ENCODE data around the gene TNNI3K.
A peak's percentile ranks its signal among the peaks of the same experiment; 100 is the strongest.

The TNNI3K gene

DNA sequence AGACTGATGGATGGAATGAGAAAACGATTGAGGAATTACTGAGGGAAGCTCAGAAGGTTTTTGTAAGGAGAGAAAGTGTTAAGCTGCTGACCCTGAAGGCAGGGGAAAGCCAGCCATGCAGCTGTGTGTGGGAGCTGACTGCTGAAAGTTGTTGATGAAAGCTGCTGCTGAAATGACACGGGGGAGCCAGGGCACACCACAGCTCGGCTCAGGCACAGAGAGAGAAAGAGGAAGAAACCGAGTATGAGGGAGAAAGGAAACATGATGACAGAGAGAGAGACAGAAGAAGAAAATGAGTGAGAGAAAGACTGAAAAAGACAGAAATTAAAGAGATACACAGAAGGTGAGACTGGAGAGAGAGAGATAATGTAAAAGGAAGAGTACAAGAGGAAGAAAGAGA, 161.7 kb downstream of the TNNI3K start:
- no peak for DNase-seq

DNA sequence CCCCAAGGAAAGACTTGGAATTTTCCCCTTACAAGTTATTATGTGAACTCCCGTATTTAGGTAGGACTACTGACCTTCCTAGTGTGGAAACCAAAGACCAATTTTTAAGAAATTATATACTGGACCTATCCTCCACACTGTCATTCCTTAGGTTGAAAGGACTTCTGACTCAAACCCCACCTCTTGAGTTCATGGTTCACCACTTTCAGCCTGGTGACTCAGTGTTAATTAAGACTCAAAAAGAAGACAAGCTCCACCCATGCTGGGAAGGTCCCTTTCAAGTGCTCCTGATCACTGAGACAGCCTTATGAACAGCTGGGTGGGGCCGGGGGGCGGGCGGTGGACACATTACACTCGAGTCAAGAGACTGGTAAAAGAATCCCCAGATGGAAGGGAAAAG, 164.1 kb downstream of the TNNI3K start:
- DNase-seq, result no peak

DNA sequence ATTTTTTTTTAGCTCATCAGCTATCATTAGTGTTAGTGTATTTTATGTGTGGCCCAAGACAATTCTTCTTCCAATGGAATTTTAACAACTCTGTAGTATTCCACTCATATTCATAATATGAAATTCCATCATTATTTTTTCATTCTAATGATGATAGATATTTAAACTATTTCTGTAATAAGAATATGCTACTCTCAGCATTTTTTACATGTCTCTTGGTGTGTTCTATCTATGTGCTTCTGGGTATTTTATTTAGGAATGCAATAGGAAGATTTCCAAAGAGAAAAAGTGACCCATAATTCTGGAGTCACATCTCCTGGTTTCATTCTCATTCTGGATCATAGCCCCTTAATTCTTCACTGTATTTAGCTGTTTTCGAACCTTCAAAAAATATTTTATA, 167.7 kb downstream of the TNNI3K start:
- DNase-seq, result no peak

DNA sequence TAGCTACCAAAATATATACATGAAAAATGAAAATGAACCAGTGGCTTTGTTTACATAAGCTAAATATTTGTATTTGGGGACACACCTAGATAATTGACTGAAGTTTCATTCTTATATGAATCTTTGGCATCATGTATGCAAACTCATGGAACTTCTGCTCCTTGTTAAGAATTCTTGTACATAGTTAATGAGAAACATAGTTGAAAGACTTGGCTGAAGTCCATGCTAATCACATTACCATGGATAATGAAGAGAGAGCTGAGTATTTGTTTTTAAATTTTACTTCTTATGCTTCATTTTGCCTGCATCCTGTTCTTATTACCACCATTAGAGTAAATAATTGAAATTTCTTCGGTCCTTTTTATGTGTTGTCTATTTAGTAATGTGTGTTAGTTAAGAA, 168.4 kb downstream of the TNNI3K start:
- DNase-seq, result no peak

DNA sequence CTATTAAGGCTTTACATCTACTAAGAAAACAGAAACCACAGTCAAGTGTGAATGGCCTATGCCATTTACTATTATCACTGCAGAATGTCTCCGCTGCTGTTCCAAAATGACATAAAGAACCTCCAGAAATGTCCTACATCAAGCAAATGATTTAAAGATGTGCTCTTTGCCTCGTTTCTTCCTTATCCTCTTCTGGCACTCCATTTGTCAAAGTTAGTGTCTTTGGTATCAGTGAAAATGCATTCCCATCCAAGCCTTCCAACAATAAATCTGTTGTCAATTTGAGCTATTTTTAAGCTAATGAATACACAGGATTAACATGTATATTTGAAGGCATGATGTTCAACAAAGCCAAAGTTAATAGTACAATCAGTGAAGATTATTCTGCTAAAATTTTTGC, 171.6 kb downstream of the TNNI3K start:
- no peak for DNase-seq

DNA sequence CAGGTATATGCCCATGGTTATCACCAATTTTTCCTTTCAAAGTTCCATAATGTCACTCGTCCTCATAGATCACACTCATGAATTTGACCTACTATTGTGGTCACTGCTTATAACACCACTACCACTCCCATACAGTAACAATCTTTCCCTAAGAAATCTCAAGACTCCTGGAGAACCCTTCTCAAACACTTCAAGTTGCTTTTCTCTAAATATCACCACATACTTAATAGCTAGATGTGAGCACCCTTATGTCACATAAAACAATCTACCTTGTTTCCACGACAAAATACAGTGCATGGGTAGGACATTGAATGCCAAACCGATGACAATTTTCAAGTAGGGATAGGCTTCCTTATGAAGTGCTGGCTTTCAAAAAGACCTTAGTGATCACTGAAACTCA, 172.7 kb downstream of the TNNI3K start:
- no peak for DNase-seq

DNA sequence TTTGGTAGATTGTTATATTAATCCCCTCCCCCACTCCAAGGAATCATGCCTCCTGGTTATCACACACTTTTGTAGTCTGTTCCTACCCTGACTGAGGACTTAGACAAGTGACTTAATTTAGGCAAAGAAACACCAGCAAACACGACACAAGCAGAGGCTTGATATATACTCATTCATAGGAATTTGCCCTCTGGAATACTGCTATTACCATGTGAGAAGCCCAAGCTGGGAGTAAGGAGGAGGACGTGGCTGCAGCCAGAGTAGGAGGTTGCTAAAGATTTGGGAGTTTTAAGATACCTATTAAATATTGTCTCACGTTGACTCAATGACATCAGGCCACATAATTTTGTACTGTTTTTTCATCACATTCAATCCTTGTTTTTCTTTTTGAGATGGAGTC, 177.1 kb downstream of the TNNI3K start:
- DNase-seq, result no peak

DNA sequence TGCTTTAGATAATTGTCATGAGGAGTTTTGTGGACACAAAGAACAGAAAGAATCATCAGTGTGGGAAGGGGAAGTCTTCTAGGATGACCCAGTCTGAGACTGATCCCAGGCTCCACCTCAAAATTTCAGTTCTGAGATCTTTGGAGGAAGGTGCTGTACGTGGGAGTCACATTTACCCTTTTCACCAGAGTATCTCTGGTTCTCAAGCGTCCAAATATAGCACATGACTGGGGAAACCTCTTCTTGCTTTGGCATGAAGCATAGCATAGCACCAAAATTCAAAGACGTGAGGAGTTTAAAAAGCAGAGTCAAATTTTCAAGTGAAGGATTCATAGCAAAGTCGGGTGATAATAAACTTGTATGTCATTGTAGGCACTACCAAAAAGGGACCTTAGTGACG, 180.7 kb downstream of the TNNI3K start:
- no peak for DNase-seq

DNA sequence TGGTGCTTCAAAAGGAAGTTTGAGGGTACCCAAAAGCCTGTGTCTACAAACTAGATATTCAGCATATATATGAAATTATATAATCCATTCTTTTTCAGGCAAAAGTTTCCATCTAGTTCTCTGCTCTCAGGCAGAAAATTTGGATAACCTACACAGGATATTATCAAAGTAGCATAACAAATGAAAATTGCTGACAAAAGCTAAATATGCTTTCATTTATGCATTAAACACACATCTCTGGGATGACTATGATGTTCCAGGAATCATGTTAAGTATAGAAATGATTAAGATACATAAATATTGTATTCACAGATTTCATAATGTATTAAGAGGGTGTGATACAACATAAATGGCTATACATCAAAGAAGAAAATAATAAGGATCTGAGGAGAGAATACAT, 184.4 kb downstream of the TNNI3K start:
- no peak for DNase-seq

DNA sequence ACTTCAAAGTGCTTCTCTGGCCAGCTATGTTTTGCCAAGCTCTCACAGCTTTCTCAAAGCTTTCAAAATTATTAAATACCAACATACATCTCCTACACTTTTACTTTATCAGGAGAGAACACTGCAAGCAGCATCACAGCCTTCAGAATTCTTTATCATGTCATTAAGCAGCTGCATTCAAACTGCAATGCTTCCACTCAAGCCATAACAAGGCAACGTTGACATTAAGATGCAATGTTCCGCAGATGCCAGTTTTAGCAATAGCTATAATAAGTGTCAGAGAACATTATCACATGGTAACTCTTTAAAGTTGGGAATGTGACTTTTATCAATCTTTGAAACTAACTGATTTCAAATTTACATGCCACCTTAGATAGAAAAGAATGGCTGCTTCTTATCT, 185.3 kb downstream of the TNNI3K start:
- DNase-seq, result no peak

DNA sequence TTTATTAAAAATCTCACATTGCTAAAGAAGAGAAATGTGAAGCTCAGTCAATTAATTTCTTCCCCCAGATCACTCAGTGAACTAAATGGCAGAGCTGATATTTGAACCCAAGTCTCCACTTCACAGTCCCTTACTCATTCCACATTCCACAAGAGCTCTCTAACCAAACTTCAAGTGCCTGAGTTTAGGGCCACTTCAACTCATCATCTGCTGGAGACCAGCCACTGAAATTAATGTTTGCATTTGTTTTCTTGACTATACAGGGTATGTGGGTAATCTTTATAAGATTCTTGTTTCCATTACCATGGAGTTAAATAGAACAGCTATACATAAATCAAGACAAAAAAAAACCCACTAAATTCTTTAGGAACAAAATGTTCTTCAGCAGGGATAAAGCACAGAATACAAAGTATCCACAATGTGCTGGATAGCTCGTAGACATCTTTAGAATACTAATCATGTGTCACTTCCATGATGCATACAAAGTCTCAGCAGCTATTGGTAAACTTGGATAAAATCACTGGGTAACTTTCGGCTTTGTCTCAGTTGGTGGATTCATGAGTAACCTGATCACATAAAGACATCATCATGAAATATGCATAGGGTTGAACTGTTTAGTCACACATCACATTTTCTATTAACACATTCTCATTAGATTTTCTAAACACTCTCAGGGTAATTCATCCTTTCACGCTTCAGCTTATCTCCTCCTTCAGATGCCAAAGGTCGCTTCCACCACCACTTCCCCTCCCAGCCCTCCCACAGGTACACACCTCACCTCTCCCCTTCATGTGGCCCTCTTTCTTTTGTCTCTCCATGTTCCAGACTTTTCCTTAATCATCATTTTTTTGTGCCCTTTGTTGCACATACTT, 187.5 kb downstream of the TNNI3K start:
- DNase-seq, result peak; percentile 26 to 65

DNA sequence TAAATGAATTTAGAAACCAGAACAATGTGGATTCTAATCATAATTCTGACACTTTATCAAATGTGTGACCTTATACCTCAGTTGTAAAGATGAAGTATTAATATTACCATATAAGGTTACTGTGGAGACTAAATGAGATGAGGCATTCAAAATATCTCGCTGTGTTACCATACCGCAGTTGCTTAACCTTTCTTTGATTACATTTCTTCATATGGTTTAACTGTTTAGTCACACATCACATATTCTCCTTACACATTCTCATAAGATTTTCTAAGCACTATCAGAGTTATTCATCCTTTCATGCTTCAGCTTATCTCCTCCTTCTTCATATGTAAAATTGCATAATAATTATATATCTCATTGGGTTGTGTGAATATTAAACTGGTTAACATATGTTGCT, 188.3 kb downstream of the TNNI3K start:
- no peak for DNase-seq

DNA sequence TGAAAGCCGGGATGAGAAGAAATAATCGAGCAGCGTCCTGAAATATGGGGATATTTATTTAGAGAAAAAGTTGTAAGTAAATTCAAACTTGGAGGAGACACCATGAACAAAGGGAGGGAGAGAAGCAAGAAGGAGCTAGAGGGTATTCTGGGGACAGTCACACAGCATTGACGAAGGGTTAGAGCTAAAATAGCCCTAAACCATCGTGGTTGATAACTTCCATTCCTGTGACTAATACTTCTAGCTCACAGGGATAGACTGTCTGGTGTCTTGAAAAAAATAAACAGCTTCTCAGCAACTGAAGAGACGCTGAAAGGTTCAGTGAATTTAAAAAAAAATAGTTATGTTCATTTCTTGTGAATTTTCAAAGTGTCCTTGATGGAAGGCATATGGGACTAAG, 190.5 kb downstream of the TNNI3K start:
- no peak for DNase-seq

DNA sequence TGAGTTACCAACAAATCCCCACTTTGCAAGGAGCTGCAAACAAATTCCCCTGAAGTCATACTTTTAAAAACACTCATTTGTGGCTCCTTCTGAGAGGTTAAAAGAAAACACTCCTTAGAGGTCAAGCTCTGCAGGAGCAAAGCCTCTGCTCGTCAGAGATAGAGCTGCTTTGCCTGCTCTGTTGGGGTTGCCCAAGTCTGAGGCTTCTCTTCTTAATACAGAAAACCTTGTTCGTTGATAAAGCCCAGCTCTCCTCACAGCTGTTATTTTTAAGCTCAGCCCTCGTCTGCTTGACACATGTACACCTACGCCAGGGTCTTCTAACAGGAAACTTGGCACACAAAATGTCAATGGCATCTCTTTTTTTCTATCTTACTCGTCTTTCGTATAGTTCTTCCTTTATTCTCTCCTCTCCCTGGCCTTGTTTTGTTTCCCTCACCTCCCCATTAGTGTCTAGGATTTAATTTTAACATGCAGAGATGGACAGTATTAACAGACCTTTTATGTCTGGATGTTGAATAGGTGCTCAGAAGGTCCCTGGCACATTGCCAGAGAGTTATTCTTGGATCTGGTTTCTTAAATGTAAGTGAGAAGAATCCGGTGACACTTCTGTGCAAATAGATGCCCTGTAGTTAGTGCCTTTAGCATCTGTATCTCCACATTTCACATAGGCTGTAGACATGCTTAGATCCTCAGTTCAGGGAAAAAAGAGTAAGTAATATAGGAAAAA, 191.2 kb downstream of the TNNI3K start:
- no peak for DNase-seq

DNA sequence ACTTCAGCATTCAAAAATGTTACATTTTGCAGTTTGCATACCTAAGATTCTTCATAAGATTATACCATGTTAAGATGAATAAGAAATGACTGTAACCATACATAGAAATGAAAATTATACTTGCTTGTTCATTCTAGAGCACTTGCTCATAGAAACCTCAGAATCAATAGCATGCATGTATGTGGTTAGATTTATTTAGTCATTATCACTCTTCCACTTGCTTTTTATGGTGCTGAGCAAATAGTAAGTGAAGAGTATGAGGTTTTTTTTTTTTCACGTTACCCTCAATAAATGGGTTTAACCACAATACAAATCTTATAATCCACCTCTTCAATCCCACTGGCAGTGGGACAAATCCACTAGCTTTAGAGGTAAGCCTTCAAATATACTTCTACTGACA, 192.5 kb downstream of the TNNI3K start:
- DNase-seq, result no peak

DNA sequence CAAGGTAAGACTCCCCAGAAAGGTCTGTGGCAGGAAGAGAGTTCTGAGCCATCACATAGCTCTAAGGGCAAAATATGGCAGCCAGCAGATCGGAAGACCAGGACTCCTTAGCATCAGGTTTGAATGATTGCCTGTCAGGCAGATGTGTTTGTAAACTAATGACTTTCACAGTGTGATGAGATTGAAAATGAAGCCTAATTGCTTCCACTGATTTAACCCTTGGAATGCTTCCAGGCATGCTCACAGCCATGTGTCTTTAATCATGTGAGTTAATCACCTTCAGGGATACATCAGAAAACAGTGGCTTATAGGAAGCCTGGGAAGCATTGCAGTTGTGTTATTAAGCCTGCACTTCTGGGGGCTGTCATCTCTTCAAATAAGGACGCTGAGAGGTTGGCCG, 194.4 kb downstream of the TNNI3K start:
- no peak for DNase-seq

DNA sequence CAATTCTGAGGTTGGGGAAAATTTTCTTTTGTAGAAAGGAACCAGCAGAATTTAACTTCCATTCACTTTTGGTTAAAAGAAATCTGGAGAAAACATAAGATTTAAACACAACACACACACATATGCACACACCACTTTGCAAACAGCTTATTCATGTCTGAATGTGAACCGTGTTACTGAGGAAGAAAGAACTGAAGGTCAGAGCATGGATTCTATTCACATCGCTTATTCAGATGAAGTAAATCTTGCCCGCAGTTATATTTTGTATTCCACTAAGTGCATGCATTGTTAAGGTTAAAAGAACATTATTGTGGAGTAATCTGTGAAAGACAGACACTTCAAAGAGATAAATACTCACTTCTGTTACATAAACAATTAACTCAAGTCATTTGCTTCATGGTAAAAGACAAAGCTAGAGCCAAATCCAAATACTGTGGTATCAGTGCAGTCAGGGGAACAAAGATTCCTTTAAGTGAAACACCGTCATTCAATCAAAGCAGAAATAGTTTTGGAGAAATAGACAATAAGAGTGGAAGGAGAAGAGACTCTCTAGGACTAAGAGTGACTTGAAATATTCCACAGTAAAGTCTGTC, 195.3 kb downstream of the TNNI3K start:
- no peak for DNase-seq

DNA sequence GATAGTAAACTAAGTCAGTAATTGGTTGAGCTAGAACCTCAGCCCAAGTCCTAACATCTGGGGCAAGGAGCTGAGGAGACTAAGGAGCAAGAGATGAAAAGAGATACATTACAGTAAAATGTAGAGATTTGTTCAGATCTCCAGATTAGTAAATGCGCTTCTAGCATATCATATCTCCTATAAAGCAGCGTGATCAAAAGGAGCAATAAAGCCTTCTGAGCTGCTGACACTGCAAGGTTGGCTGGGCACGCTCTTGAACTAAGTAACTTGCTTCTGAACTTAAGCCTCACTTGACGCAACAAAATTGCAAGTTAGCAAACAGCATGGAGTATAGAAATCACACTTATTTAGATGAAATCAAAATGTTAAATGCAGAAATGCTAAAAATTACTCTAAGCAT, 196.3 kb downstream of the TNNI3K start:
- no peak for DNase-seq

DNA sequence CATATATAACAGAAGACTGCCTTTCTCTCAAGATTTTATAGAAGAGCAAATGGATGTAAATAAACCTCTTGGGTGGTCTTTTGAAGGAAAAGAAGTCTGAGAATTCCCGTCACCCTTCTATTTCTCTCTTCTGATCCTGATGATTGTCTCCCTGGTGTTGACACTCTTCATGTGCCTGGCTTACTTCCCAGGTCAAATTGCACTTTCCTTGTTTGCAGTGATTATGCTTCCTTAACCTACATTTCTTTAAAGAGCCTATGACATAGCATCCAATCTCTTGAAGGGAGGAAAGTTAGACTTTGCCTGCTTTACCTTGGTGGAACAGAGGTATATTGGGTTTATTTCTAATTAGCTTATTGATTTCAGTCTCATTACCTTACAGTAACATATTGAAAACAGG, 197.1 kb downstream of the TNNI3K start:
- DNase-seq, result no peak

DNA sequence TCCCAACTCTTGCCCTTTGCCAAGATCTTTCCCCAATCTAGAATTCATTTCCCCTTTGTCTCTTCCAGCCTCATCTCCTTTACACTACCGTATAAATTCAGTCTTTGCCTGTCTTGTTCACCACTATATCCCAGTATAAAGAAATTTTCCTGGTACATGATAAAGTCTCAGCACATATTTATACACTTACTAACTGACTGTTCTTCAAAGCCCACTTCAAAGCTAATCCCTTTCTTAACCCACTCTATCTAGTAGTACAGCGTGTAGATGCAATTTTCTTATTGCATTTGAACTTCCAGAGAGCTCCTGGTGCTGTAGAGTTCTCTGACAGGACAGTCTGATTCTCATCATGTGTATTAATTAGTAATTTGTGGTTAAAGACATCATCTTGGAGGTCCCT, 199.1 kb downstream of the TNNI3K start:
- no peak for DNase-seq

DNA sequence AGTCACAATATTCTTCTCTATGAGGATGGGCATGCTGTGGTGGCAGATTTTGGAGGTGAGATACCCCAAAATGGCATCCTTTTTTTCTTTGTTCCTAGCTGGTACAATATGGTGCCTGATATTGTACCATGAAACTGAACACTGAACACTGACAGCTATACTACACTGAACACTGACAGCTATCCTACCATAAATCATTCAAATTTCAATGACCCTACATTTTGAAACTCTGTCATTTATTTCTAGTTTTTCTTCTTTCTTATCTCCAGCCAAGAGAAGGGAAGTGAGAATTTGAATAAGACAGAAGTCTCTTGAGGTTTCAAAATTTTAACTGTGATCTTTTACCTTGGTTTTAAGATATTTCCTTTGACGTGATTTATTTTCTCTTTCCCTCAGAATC, 200.9 kb downstream of the TNNI3K start:
- DNase-seq, result no peak

DNA sequence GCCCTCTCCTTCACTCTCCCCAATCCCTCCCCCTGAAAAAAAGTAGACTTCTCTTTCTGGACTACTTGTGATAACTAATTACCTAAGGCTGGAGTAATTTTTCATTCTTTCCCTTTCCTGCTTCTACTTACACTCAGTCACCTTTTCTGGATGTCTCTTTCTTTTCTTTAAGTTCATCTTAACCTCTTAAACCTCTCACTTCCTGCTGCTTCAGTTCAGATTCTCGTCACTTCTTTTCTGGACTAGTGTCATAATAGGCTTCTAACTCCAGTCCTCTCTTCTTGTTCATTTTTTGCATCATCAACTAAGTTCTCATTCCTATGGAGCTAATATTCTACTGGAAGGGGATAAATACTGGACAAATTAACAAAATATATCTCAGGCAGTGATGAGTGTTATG, 201.8 kb downstream of the TNNI3K start:
- no peak for DNase-seq

DNA sequence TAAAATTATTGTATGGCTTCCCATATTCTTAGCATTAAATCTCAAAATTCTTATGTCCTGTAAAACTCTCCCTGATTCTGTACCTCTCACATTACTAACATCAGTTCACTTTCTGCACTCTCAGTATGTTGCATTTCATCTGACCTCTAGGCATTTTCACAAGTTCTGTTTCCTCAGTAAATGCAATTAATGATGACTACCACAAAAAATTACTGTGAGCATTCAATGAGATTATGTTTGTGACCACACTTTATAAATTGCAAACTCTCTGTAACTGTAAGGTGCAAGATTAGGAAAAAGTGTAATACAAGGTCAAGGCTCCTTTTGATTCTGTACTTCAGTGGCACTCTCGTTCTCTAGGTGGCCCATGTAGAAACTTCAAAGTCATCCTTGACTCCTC, 216.8 kb downstream of the TNNI3K start:
- no peak for DNase-seq

DNA sequence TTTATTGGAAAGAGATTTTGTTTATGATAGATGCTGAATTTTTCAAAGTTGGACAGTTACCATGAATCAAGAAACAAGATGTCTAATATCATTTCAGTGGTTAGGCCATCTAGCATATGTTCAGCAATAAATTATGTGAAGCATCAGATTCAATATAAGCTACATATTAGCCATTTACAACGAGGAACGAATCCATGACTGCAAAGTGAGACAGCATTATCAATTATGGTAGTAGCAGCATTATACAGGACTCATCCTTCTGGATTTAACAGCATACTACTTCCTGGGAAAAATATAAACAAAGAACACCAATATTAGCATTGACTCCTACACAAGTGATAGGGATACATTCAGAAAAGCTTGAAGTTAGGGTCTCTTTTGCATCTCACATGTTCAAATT, 218.1 kb downstream of the TNNI3K start:
- DNase-seq, result no peak
